ENCODE measurements around the gene ACP2.

GRCh38 chr11:47212938-47213337, 35.7 kb downstream of the ACP2 start:
- TF ChIP-seq POLR2A (IDR thresholded peaks at IDR 0.05) (no peak), CTCF (IDR thresholded peaks at IDR 0.05) (no peak)
